ENCODE measurements around the gene GANC. TPM values are rescaled to one million over a fixed set of nuclear protein-coding genes. Genes with fewer than 3 reads are reported as not detected.

GANC gene, protein sequence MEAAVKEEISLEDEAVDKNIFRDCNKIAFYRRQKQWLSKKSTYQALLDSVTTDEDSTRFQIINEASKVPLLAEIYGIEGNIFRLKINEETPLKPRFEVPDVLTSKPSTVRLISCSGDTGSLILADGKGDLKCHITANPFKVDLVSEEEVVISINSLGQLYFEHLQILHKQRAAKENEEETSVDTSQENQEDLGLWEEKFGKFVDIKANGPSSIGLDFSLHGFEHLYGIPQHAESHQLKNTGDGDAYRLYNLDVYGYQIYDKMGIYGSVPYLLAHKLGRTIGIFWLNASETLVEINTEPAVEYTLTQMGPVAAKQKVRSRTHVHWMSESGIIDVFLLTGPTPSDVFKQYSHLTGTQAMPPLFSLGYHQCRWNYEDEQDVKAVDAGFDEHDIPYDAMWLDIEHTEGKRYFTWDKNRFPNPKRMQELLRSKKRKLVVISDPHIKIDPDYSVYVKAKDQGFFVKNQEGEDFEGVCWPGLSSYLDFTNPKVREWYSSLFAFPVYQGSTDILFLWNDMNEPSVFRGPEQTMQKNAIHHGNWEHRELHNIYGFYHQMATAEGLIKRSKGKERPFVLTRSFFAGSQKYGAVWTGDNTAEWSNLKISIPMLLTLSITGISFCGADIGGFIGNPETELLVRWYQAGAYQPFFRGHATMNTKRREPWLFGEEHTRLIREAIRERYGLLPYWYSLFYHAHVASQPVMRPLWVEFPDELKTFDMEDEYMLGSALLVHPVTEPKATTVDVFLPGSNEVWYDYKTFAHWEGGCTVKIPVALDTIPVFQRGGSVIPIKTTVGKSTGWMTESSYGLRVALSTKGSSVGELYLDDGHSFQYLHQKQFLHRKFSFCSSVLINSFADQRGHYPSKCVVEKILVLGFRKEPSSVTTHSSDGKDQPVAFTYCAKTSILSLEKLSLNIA (N-terminal part only)
- 12.9 and 16.6 TPM in 2 replicates for total RNA-seq

GRCh38 chr15:42272939-42273899 lies at the start of gene GANC, which contains the start of gene TMEM87A:
TSS of gene GANC (plus strand) at chr15:42273201. CDS start at chr15:42274482, 1,281 bp downstream.
TSS of gene TMEM87A (minus strand) at chr15:42273433. CDS start at chr15:42273398, 35 bp downstream.

DNA sequence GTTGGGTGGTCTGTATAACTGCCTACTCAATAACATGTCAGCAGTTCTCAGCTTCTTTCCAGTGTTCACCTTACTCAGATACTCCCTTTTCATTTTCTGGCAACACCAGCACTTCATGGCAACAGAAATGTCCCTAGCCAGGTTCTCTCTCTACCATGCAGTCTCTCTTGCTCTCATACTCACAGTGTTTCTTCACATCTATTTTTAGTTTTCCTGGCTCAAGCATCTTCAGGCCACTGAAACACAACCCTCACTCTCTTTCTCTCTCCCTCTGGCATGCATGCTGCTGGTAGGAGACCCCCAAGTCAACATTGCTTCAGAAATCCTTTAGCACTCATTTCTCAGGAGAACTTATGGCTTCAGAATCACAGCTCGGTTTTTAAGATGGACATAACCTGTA lies 86.2 kb downstream of the GANC start, which contains the start of gene CAPN3:
CAPN3 (plus strand) TSS at position 253 of the 400 bp plus-strand sequence. CDS start 305 bp downstream, outside the sequence.

Other genes starting within 250 kb of the GANC start
- gene PLA2G4D, start 178.6 kb upstream of the GANC start, total RNA-seq, result not detected in 2 replicates
- gene PLA2G4F, start 116.6 kb upstream of the GANC start, total RNA-seq, result not detected in 2 replicates
- gene VPS39, start 64.9 kb upstream of the GANC start, total RNA-seq, result 38.5 and 51.4 TPM in 2 replicates
- 41.0 and 44.0 TPM in 2 replicates for gene TMEM87A, start 232 bp downstream of the GANC start, total RNA-seq
- 1.6 and 1.7 TPM in 2 replicates for gene CAPN3, start 86.3 kb downstream of the GANC start, total RNA-seq
- gene ZNF106, start 217.9 kb downstream of the GANC start, total RNA-seq, result 76.9 and 90.5 TPM in 2 replicates
- gene SNAP23, start 222.4 kb downstream of the GANC start, total RNA-seq, result 86.8 and 110 TPM in 2 replicates